Lower lobe of right lung (tissue), 2 donors: Measurements from ENCODE around the gene SLC19A1. TPM values are rescaled to one million over a fixed set of nuclear protein-coding genes. Genes with fewer than 3 reads are reported as not detected.

ENCODE experiments used
- ATAC-seq, 2 donors: fragments of 200-7000 bp; cut with Tn5 transposase; one replicate each; pipeline ENCODE4 v1.9.1; 2020 to 2022; ENCODE audit warnings: mild to moderate bottlenecking in 2 of 2, moderate library complexity in 2 of 2
- DNase-seq: peaks from one replicate; pipeline ENCODE4 v3.0.0-alpha.2; 2020
- H3K27ac ChIP-seq: fragments of 200-600 bp; one replicate; pipeline ENCODE4 v1.8.0; 2022
- H3K27me3 ChIP-seq: fragments of 200-600 bp; one replicate; pipeline ENCODE4 v1.8.0; 2022; ENCODE audit warnings: low read depth
- H3K36me3 ChIP-seq: fragments of 200-600 bp; one replicate; pipeline ENCODE4 v1.8.0; 2022; ENCODE audit warnings: mild to moderate bottlenecking
- H3K4me1 ChIP-seq: fragments of 200-600 bp; one replicate; pipeline ENCODE4 v1.8.0; 2022
- H3K4me3 ChIP-seq: fragments of 200-600 bp; one replicate; pipeline ENCODE4 v1.8.0; 2022; ENCODE audit warnings: mild to moderate bottlenecking
- H3K9me3 ChIP-seq: fragments of 200-600 bp; one replicate; pipeline ENCODE4 v1.8.0; 2022
- intact Hi-C: fragments of 100-400 bp; cut with DNase I; formaldehyde crosslinking; loops from one replicate; pipeline ENCODE4 v1.11.0; 2022
- total RNA-seq: library from RNA; stranded (reverse); fragmentation: NEBNext Ultra II Directional; extraction: Animal tissue kit (Norgen Biotek cat#: 25700); gene quantifications from one replicate; pipeline ENCODE4 v1.2.1, GENCODE V29; 2021
- TF ChIP-seq, protein P1 (sequence below): fragments of 200-600 bp; IDR thresholded peaks from one replicate; pipeline ENCODE4 v1.8.0; 2022; ENCODE audit warnings: antibody characterized with exemption, mild to moderate bottlenecking
- donor health status: DM: no; HTN: yes; CAD: no; lungs with severe emphysema.

The SLC19A1 gene
- total RNA-seq, 1 donor from 2014 or later, result 50.7 TPM

DNA sequence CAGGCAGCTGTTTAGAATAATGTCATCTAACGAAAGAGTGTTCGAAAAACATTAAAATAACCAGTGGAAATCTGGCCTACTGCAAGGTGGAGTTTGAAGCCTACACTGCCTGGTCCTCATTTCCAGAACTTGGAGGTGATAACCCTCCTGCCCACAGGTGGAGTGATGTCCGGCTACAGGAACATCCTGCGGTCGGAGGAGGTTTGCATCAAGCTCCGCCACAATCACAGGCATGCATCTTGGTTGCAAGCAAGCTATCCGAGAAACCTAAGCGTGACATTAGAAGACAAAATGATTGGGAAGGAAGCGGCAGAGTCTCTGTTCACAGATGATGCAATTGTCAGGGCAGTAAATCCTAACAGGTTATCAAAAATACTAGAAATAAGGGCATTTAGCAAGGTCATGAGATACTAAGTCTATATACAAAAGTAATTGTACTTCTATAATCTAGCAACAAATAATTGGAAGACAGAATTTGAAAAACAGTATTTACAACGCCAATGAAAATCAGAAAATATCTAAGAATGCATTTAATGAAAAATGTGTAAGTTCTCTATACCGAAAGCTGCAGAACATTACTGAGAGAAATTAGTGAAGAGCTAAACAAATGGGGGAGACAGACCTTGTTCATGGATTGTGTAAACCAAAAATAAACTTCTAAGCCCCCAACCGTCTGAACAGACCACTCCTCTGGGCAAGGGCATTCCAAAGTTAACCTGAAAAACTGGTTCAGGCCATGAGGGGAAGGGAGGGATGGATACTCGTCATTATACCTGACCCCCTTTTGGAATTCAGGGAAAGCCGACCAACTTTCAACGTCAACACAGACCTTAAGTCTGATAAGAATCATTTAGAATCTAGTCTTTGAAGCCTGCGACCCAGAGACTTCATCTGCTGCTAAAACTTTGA is 4.7 kb upstream of the SLC19A1 start:
- ATAC-seq (no peak), DNase-seq (peak; percentile 18)
- Histone ChIP-seq H3K4me3 (no peak overlapping the region), H3K36me3 (no peaks in the 10 kb centered on the region), H3K9me3 (no peaks in the 10 kb centered on the region), H3K27me3 (no peaks in the 10 kb centered on the region), H3K27ac (no peak overlapping the region), H3K4me1 (peaks cover 27% of the 10 kb centered on the region)
- intact Hi-C loops, result no loop called here
- TF ChIP-seq, protein P1, sequence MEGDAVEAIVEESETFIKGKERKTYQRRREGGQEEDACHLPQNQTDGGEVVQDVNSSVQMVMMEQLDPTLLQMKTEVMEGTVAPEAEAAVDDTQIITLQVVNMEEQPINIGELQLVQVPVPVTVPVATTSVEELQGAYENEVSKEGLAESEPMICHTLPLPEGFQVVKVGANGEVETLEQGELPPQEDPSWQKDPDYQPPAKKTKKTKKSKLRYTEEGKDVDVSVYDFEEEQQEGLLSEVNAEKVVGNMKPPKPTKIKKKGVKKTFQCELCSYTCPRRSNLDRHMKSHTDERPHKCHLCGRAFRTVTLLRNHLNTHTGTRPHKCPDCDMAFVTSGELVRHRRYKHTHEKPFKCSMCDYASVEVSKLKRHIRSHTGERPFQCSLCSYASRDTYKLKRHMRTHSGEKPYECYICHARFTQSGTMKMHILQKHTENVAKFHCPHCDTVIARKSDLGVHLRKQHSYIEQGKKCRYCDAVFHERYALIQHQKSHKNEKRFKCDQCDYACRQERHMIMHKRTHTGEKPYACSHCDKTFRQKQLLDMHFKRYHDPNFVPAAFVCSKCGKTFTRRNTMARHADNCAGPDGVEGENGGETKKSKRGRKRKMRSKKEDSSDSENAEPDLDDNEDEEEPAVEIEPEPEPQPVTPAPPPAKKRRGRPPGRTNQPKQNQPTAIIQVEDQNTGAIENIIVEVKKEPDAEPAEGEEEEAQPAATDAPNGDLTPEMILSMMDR, result no peak

DNA sequence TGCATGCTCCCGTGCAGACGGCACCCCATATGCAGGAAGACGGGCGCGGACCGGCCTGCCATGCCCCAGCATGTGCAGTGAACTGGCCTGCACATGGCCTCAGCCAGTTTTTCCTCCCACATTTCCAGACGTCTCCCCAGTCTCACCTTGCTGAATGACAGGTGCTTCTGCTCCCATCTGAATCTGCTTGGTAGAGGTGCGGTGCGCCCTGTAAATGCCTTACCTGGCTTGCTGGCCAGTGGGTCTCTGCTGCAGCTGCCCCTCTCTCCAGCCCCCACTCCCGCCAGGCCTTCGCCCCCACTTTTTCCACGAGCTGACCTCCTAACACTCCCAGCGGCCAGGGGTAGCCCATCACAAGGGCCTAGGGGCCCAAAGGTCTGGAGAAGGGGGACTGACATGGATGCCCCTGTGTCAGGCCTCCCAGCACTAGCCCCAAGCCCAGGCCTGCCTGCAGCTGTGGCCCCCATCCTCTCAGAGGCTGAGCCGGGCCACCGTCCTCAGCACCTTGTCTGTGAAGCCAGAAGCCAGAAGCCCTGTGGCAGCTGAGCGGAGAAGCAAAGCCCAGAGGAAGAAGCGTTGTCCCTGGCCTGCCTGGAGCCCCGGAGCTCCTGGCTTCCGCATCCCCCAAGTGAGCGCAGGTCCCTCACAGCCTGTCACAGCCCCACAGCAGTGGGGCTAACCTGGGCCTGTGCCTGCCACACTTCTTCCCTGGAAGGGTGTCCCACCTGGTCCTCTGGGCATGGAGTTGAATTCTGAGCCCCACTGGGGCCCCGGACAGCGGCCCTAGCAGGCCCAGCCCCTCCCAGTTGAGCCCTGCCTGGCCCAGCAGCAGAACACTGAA is 3.7 kb upstream of the SLC19A1 start:
- TF ChIP-seq, protein P1, result no peak
- no peaks in the 10 kb centered on the region for H3K36me3 ChIP-seq
- intact Hi-C loops, result no loop called here
- no peak overlapping the region for H3K27ac ChIP-seq
- no peaks in the 10 kb centered on the region for H3K27me3 ChIP-seq
- no peaks in the 10 kb centered on the region for H3K9me3 ChIP-seq
- no peak overlapping the region for H3K4me3 ChIP-seq
- DNase-seq (peak; percentile 28), ATAC-seq (no peak)
- H3K4me1 ChIP-seq, result peaks cover 25% of the 10 kb centered on the region

DNA sequence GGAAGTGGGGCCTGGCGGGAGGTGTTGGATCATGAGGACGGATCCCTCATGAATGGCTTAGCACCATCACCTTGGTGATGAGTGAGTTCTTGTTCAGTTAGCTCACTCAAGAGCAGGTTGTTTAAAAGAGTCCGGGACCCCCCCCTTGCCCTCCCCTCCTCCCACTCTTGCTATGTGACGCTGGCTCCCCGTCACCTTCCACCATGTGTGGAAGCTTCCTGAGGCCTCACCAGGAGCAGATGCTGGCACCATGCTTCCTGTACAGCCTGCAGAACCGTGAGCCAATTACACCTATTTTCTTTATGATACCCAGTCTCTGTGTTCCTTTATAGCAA is 3.0 kb upstream of the SLC19A1 start:
- Histone ChIP-seq H3K9me3 (no peaks in the 10 kb centered on the region), H3K27ac (no peak overlapping the region), H3K4me3 (no peak overlapping the region), H3K4me1 (peaks cover 21% of the 10 kb centered on the region), H3K27me3 (no peaks in the 10 kb centered on the region), H3K36me3 (no peaks in the 10 kb centered on the region)
- intact Hi-C loops, result no loop called here
- peak; percentile 21 for DNase-seq
- TF ChIP-seq, protein P1, result no peak
- no peak for ATAC-seq

DNA sequence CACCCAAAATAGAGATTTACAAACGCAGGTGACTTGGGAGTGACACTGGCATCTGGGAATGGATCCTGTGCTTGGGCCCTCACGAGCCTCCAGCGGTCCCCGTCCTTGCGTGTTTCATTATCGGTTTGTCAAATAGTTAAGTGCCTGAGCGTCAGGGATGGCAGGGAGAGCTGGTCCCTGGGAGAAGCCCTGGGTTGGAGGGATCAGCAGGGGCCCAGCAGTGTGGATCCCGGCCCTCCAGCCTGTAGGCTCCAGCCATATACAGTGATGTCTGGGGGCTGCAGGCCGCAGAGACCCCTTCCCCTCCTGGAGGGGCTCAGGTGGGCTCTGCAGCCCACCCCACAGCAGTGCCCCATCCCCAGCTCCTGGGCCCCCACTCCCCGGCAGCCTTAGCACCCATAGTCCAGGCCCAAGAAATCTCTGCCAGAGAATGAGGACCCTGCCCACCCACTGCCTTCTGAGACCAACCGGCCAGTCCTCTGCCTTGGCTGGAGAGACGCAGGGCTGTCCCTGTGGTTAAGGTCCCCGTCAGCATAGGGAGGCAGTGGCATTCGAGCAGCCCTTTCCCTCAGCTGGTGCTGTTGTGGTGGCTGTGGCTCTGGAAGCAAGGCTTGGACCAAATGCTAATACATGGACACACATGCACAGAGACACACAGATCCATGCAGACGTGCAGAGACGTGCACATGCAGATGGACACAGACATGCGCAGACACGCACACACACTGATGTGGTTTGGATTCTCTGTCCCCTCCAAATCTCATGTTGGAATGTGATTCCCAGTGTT is 2.4 kb upstream of the SLC19A1 start:
- H3K9me3 ChIP-seq, result no peaks in the 10 kb centered on the region
- intact Hi-C loops, result no loop called here
- H3K36me3 ChIP-seq, result no peaks in the 10 kb centered on the region
- no peaks in the 10 kb centered on the region for H3K27me3 ChIP-seq
- no peak overlapping the region for H3K27ac ChIP-seq
- H3K4me1 ChIP-seq, result peaks cover 16% of the 10 kb centered on the region
- TF ChIP-seq, protein P1, result no peak
- H3K4me3 ChIP-seq, result no peak overlapping the region
- DNase-seq, result peak; percentile 27
- ATAC-seq, result no peak
